ENCODE data around the gene PI4K2A. TPM values are rescaled to one million over a fixed set of nuclear protein-coding genes. Genes with fewer than 3 reads are reported as not detected.

PI4K2A gene
- total RNA-seq, 4 donors from 2014 or later, result 16.1 to 18.5 (median 17.9) TPM

DNA sequence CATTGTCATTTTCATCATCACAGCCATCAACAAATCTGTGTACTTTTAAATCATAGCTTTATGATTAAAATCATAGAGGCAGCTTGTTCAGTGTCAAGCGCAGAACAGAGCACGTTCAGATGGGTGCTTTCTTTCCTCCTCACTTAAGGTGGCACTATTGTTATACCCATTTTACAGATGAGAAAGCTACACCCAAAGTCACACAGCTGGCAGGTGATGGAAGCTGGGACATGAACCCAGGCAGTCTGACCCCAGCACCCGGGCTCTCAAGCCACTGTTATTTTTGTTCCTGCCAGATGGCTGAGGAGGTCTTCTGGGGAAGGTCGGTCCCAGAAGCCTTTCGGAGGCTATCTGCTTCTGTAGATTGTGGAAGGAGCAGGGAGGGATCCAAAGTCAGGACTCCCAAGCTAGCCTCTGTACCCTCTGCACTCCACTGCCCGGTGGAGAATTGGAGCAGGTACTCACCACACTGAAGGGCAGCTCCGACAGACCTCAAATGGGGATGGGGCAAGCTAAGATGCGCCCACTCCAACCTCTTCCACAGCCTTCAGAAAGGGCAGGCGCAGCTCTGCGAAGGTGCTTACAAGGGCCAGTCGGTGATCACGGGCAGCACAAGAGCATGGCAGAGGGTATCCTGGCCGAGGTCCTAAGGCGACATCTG is 46.0 kb downstream of the PI4K2A start:
- ATAC-seq, result peak in 1 of 2 donors; percentile 18

DNA sequence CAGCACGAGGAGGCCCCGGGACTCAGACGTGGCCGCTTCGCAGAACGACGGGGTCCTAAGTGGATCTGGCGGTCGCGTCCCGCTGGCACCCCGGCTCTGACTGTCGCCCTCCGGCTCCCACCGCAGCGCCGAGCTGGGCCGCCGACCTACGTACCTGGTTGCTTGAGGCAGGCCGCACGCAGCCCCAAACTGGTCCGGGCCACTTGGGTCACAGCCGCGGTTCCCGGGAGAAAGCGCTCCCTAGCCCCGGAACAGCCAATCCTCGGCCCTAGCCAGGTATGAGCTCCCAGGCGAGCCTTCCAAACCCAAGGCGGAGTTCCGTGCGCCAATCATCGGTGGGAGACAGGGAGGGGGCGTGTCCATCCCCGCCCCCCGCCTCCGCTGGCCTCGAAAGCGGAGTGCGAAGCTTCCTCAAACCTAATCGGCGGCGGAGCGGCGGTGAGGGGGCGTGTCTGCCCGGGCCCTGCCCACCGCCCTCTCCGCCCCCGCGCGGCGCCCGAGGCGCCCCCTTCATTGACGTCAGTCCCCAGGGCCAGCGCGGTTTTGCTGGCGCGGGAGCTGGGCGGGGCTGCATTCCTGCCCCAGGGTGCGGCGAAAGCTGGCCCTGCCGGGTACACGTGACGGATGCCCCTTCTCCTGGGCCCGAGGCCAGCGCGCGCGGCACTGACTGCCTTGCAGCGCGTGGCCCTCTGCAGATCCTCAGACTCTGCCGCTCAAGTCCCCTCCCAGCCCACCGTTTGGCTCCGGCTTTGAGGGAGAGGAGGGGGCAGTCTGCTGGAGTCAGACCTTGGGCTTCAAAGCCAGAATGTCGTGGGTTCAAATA is 46.7 kb downstream of the PI4K2A start, which contains the start of gene AVPI1:
Gene AVPI1 (minus strand): TSS at position 280 of the 823 bp plus-strand sequence. CDS start 7,336 bp downstream, outside the sequence.
- Histone ChIP-seq H3K4me1 (peaks cover 30 to 39% of the 10 kb centered on the region in 2 donors), H3K36me3 (no peaks in the 10 kb centered on the region), H3K27me3 (no peaks in the 10 kb centered on the region), H3K27ac (peak within 1 kb of the TSS; percentile 79 to 92 (median 80)), H3K9me3 (no peaks in the 10 kb centered on the region), H3K4me3 (peak within 1 kb of the TSS; percentile 69 to 97 (median 82))
- DNase-seq (peak; percentile 93 to 95), ATAC-seq (peak; percentile 91 to 94)
- in situ Hi-C loops (cut with MboI; ENCODE audit: low sequenced_read_pairs in 4 of 4) (no loop called here), intact Hi-C loops (cut with DNase I; ENCODE audit: low total_unique reads) (loop anchor here (2.0 to 5.0 kb wide), 3 partner anchors 46 to 190 kb away; partner anchors contain the start of genes MMS19, PI4K2A and UBTD1)
- peak; percentile 91 to 95 for TF ChIP-seq POLR2A (IDR thresholded peaks at IDR 0.05)
- TF ChIP-seq, protein P1, sequence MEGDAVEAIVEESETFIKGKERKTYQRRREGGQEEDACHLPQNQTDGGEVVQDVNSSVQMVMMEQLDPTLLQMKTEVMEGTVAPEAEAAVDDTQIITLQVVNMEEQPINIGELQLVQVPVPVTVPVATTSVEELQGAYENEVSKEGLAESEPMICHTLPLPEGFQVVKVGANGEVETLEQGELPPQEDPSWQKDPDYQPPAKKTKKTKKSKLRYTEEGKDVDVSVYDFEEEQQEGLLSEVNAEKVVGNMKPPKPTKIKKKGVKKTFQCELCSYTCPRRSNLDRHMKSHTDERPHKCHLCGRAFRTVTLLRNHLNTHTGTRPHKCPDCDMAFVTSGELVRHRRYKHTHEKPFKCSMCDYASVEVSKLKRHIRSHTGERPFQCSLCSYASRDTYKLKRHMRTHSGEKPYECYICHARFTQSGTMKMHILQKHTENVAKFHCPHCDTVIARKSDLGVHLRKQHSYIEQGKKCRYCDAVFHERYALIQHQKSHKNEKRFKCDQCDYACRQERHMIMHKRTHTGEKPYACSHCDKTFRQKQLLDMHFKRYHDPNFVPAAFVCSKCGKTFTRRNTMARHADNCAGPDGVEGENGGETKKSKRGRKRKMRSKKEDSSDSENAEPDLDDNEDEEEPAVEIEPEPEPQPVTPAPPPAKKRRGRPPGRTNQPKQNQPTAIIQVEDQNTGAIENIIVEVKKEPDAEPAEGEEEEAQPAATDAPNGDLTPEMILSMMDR (IDR thresholded peaks at IDR 0.05 in 4 of 5, conservative IDR thresholded peaks at IDR 0.05 in 1 of 5), result no peak

More for the DNA sequence above, 46.0 kb downstream of the PI4K2A start:
- TF ChIP-seq POLR2A (IDR thresholded peaks at IDR 0.05), result no peak
- TF ChIP-seq, protein P1 (IDR thresholded peaks at IDR 0.05 in 4 of 5, conservative IDR thresholded peaks at IDR 0.05 in 1 of 5), result no peak
- peak overlapping the region; percentile 69 to 97 (median 82) for H3K4me3 ChIP-seq
- peak overlapping the region; percentile 79 to 92 (median 80) for H3K27ac ChIP-seq
- peaks cover 30 to 39% of the 10 kb centered on the region in 2 donors for H3K4me1 ChIP-seq
- H3K27me3 ChIP-seq, result no peaks in the 10 kb centered on the region
- DNase-seq, result no peak
- no peaks in the 10 kb centered on the region for H3K36me3 ChIP-seq
- intact Hi-C loops (cut with DNase I; ENCODE audit: low total_unique reads) (loop anchor here (2.0 to 5.0 kb wide), 3 partner anchors 46 to 189 kb away; partner anchors contain the start of genes MMS19, PI4K2A and UBTD1), in situ Hi-C loops (cut with MboI; ENCODE audit: low sequenced_read_pairs in 4 of 4) (no loop called here)
- no peaks in the 10 kb centered on the region for H3K9me3 ChIP-seq

DNA sequence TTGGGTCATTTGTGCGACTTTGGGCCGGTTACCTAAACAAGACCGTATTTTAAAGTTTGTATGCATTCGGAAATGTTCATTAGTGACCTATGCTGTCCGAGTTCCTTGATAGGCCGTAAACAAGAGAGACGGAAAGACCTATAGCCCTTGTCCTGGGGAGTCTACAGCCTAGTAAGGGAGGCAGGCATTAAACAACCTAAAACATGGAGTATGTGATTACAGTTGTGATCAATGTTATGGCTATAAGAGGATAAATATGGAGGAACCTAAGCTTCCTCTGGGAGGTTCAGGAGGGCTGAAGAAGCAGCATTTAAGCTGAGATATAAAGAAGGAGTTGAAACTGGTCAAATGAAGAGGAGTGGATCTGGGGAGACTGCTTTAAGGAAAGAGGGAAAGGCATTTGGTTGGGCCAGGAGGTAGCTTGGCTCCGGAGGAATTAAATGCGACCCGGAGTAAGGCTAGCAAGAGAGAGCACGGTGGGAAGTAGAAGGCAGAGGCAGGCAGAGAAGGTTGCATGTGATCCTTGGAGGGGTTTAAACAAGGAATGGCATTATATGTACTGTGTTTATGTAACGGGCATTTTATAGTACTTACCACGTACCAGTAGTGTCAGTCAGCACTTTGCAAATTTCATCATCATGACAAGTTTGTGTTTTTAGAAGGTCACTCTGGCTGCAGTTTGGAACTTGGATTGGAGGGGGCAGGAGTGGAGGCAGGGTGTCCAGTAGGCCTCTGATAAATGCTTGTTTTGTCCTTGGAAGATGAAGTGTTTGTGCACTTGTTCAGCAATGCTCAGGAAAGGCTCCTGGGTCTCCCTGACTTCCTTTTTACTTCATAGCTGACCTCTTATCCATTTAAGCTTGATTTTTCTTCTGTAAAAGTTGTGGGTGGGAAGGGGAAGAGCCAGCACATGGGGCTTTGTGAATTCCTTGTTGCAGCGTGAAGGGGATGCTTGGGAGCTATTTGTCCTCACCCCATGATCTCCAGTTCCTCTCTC is 47.6 kb downstream of the PI4K2A start:
- peaks cover 30 to 39% of the 10 kb centered on the region in 2 donors for H3K4me1 ChIP-seq
- DNase-seq, result no peak
- H3K27ac ChIP-seq, result peak overlapping the region; percentile 79 to 92 (median 80)
- peak overlapping the region; percentile 69 to 97 (median 82) for H3K4me3 ChIP-seq
- in situ Hi-C loops (cut with MboI; ENCODE audit: low sequenced_read_pairs in 4 of 4), result no loop called here
- peak in 1 of 2 donors; percentile 3 for ATAC-seq
- no peaks in the 10 kb centered on the region for H3K27me3 ChIP-seq
- TF ChIP-seq POLR2A (IDR thresholded peaks at IDR 0.05), result peak in 1 of 2 donors; percentile 8
- TF ChIP-seq, protein P1 (IDR thresholded peaks at IDR 0.05 in 4 of 5, conservative IDR thresholded peaks at IDR 0.05 in 1 of 5), result no peak
- no peaks in the 10 kb centered on the region for H3K36me3 ChIP-seq
- intact Hi-C loops (cut with DNase I; ENCODE audit: low total_unique reads), result loop anchor here (2.0 to 5.0 kb wide), 3 partner anchors 47 to 191 kb away; partner anchors contain the start of genes MMS19, PI4K2A and UBTD1
- no peaks in the 10 kb centered on the region for H3K9me3 ChIP-seq

DNA sequence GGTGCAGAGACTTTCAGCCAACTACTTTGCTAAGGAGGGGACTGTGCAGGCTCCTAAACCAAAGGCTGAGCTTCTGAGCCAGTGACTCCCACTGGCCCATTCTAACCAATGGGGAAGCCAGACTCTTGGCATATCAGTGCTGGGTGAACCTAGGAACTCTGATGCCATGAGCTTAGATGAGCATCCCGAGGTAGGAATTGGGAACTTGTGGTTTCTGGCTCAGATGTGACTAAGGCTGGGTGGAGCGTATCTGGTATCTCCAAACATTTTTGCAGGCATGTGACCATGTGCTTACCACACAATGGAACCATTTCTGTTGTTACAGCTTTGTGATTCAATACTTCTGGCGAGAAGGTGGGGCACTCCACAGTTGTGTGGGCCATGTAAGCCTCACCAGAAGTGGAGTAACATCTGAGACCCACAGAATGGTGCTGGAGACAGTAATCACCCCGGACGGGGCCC is 49.1 kb downstream of the PI4K2A start:
- H3K36me3 ChIP-seq, result no peaks in the 10 kb centered on the region
- H3K4me3 ChIP-seq, result no peak overlapping the region
- no peaks in the 10 kb centered on the region for H3K9me3 ChIP-seq
- H3K4me1 ChIP-seq, result peaks cover 19 to 28% of the 10 kb centered on the region in 2 donors
- TF ChIP-seq, protein P1 (IDR thresholded peaks at IDR 0.05 in 4 of 5, conservative IDR thresholded peaks at IDR 0.05 in 1 of 5), result no peak
- peak in 1 of 2 donors; percentile 9 for TF ChIP-seq POLR2A (IDR thresholded peaks at IDR 0.05)
- H3K27ac ChIP-seq, result peak overlapping the region in 1 of 4 donors; percentile 92
- peak in 1 of 2 donors; percentile 41 for DNase-seq
- intact Hi-C loops (cut with DNase I; ENCODE audit: low total_unique reads) (loop anchor here (5.0 kb wide), 2 partner anchors 133 to 192 kb away; partner anchors contain the start of genes MMS19 and UBTD1), in situ Hi-C loops (cut with MboI; ENCODE audit: low sequenced_read_pairs in 4 of 4) (no loop called here)
- no peaks in the 10 kb centered on the region for H3K27me3 ChIP-seq
- no peak for ATAC-seq

Data from gastrocnemius medialis (tissue), 4 donors.